Hematopoietic multipotent progenitor cell treated with erythropoietin and hydrocortisone succinate and interleukin-3 and kit ligand, for 4 days (in vitro differentiated cells): ENCODE data around the gene SEBOX.

Experiments
- DNase-seq: peaks from one replicate; pipeline ENCODE4 v3.0.0-alpha.2; 2015

Gene SEBOX

GRCh38 chr17:28317099-28317965 lies 47.7 kb downstream of the SEBOX start:
- DNase-seq = no peak

GRCh38 chr17:28315846-28316705 lies 48.9 kb downstream of the SEBOX start:
- DNase-seq = no peak

- DNase-seq = no peak
Observed at GRCh38 chr17:28313841-28314240, 51.2 kb downstream of the SEBOX start.
